ENCODE measurements around the gene ZMYM3.
"Not testable (repeated sequence)": the region's sequence is repeated elsewhere in the genome, so short reads cannot be mapped to it uniquely, and the experiment has no call there.

The ZMYM3 gene

GRCh38 chrX:71254092-71254963, at the start of gene ZMYM3:
Gene ZMYM3, minus strand, starts transcription at chrX:71254140. Its CDS starts 885 bp downstream, at chrX:71253255.
- DNase-seq (ENCODE audit: low read depth in 2 of 2): peak; percentile 58 to 74

DNA sequence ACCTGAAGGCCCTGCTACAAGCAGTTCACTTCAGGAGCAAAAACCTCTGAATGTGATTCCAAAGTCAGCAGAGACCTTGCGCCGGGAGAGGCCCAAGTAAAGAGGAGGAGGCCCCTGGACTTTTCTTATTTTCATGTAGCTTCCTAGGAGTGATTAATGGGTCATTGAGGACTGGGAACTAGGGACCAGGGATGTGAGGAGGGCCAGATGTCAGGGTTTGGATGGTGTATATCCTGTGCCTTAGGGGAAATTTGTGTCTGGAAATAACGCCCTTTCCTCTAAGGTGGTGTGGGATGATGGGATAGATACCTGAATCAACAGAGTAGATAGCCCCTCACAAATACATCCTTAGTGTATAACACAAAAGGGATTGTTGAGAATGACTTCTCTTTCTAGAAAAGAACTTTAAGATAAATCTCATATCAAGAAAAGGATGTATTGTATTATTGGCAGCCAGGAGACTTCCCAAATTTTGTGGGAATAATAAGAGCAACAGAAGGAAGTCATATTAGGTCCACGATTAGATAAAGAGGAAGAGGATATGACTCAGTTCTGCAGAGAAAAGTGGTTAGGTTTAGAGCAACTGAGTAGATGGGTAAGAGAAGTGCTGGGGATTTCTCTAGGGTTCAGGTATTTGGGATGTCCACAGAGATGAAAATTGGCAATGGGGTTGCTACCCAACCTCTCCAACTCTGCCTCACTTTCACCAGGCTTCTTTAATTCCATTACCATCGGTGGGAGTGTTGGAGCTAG, 48.7 kb upstream of the ZMYM3 start:
- DNase-seq (ENCODE audit: low read depth in 2 of 2): no peak

- no peak for DNase-seq (ENCODE audit: low read depth in 2 of 2)
These were observed 47.4 kb upstream of the ZMYM3 start, which contains the start of gene ITGB1BP2 for GRCh38 chrX:71301195-71301924. Gene ITGB1BP2, plus strand, starts transcription at chrX:71301750. Its CDS starts 57 bp downstream, at chrX:71301807.

- DNase-seq (ENCODE audit: low read depth in 2 of 2): not testable (repeated sequence)
These were observed 46.6 kb upstream of the ZMYM3 start for GRCh38 chrX:71300495-71300894.

GRCh38 chrX:71300064-71300463, 46.1 kb upstream of the ZMYM3 start:
- DNase-seq (ENCODE audit: low read depth in 2 of 2): not testable (repeated sequence)

DNA sequence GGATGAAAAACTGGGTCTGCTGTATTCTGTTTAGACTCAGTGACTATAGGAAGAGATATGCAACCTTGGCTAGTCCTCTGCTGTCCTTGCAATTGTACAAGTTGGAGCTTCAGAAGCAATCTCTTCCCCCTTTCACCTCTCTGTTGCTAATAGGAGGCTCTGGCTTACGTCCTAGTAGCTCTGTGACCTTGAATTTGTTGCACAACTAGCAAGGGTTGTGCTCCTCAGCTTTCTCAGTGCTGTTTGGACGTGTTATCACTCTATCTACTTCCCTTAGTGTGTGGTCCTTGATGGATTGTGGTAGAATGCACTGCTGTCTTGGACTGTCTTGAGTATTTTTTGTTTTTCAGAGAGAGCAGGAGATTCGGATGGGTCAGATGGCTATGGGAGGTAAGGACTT, 44.2 kb upstream of the ZMYM3 start:
- no peak for DNase-seq (ENCODE audit: low read depth in 2 of 2)

DNA sequence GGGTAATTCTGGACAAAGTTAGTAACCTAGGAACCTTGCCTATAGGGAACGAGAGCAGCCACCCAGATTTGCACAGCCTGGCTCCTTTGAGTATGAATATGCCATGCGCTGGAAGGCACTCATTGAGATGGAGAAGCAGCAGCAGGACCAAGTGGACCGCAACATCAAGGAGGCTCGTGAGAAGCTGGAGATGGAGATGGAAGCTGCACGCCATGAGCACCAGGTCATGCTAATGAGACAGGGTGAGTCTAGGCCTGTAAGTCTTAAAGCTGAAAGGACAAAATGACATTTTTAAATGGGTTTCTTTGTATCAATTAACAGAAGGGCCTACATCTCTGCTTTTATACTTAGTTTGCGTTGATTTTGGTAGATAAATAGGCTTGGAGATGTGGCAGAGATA, 42.9 kb upstream of the ZMYM3 start:
- DNase-seq (ENCODE audit: low read depth in 2 of 2): no peak

DNA sequence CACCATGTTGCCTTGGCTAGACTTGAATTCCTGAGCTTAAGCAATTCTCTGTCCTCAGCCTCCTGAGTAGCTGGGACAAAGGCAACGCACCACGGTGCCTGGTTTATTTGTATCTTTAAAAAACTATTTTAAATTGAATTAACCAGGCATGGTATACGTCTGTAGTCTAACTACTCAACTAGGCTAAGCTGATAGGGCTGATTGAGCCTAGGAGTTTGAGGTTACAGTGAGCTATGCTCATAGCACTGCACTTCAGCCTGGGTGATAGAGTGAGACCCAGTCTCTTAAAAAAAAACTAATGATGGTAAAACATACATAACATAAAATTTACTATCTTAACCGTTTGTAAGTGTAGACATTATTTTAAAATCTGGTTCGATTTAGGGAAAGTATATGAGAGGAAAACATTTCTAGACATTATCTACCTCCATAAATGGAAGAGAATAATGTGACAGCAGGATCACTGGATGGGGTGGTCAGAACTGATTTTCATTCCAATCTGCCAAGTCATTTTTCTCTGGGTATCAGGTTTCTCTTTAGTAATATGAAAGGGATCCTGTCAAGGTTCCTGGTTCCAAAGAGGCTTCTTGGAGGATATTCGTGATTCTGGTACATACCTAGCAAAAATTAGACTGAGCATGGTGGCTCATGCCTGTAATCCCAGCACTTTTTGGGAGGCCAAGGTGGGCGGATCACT, 38.9 kb upstream of the ZMYM3 start:
- no peak for DNase-seq (ENCODE audit: low read depth in 2 of 2)

GRCh38 chrX:71291381-71291780, 37.4 kb upstream of the ZMYM3 start:
- no peak for DNase-seq (ENCODE audit: low read depth in 2 of 2)

GRCh38 chrX:71285929-71286328, 32.0 kb upstream of the ZMYM3 start:
- DNase-seq (ENCODE audit: low read depth in 2 of 2): no peak

DNA sequence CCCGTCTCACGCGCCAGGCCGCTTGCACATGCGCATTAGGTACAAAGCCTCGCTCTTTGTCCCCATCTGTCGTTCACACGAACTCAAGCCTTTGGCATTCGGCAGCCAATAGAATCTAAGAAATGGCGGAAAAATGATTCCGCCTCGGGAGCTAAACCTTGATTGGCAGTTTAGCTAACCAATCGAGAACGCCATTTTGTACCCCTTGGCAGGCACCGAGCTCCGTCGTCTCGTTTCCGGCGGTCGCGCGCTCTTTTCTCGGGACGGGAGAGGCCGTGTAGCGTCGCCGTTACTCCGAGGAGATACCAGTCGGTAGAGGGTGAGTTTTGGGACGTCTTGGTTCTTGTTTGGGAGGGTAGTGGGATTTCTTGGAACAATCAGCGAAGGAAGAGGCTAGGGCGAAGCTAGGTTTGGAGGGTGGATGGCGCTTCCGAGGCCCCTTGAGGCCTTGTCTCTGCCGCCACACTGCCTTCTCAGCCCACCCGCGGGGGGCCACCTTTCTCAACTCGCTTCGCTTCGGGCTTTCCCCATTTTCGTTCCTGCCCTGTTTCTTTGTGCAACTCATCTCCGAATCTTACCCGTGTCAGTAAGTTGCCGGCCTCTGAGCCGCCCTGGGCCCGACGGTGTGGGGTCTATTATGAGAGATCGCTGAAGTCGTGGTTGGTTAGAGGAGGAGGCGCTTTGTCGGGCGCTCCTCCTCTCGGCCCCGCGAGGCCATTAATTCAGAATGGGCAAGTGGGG, 29.6 kb upstream of the ZMYM3 start, which contains the start of gene NONO:
TSS of gene NONO (plus strand) at position 233 of the 741 bp plus-strand sequence. CDS start 7,003 bp downstream, outside the sequence.
- DNase-seq (ENCODE audit: low read depth in 2 of 2): peak; percentile 68 to 77

- peak; percentile 19 to 35 for DNase-seq (ENCODE audit: low read depth in 2 of 2)
These were observed 28.8 kb upstream of the ZMYM3 start for GRCh38 chrX:71282514-71283402.

DNA sequence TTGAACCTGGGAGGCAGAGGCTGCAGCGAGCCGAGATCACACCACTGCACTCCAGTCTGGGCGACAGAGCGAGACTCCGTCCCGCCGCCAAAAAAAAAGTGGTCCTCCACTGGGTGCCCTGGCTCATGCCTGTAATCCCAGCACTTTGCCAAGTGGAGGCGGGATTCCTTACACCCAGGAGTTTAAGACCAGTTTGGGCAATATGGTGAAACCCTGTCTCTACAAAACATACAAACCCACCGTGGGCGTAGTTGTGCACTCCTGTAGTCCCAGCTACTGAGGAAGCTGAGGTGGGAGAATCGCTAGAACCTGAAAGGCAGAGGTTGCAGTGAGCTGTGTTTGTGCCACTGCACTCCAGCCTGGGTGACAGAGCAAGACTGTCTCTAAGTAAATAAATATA, 27.4 kb upstream of the ZMYM3 start:
- DNase-seq (ENCODE audit: low read depth in 2 of 2): not testable (repeated sequence)

DNA sequence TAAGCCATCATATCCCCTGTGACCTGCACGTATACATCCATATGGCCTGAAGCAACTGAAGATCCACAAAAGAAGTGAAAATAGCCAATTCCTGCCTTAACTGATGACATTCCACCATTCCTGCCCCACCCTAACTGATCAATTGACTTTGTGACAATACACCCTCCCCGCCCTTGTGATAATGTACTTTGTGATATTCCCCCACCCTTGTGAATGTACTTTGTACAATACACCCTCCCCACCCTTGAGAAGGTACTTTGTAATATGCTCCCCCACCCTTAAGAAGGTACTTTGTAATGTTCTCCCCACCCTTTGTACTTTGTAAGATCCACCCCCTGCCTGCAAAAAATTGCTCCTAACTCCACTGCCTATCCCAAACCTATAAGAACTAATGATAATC, 18.4 kb upstream of the ZMYM3 start:
- not testable (repeated sequence) for DNase-seq (ENCODE audit: low read depth in 2 of 2)

DNA sequence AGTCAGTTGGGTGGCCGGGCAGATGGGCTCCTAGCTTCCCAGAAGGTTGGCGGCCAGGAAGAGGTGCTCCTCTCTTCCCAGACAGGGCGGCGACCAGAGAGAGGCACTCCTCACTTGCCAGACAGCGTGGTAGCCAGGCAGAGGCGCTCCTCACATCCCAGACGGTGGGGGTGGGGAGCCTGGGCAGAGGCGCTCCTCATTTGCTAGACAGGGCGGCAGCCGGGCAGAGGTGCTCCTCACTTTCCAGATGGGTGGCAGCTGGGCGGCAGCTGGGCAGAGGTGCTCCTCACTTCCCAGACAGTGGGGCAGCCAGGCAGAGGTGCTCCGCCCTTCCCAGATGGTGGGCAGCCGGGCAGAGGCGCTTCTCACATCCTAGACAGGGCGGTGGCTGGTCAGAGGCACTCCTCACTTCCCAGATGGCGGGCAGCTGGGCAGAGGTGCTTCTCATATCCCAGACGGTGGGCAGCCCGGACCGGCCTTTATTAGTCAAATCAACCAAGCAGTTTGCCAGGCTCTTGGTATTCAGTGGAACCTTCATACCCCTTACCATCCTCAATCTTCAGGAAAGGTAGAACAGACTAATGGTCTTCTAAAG, 16.0 kb upstream of the ZMYM3 start:
- DNase-seq (ENCODE audit: low read depth in 2 of 2): no peak

DNA sequence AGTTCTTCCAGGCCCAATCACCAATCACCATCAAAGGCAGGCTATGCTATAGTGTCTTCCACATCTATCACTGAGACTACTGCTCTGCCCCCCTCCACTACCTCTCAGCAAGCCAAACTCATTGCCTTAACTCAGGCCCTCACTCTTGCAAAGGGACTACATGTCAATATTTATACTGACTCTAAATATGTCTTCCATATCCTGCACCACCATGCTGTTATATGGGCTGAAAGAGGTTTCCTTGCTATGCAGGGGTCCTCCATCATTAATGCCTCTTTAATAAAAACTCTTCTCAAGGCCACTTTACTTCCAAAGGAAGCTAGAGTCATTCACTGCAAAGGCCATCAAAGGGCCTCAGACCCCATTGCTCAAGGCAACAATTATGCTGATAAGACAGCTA, 14.7 kb upstream of the ZMYM3 start:
- not testable (repeated sequence) for DNase-seq (ENCODE audit: low read depth in 2 of 2)

- no peak for DNase-seq (ENCODE audit: low read depth in 2 of 2)
These were observed 2.9 kb upstream of the ZMYM3 start for GRCh38 chrX:71256856-71257255.

DNA sequence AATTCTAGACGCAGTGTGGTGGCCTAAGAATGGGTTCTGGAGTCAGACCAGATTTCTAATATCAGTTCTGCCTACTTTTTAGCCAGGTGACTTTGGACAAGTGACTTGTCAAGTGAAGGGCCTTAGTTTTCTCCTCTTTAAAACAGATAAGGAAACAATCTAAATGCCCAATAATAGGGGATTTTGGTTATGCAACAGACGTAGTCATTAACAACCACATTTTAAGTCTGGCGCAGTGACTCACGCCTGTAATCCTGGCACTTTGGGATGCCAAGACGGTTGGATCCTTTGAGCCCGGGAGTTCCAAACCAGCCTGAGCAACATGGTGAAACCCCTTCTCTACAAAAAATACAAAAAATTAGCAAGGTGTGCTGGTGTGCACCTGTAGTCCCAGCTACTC, 2.1 kb upstream of the ZMYM3 start:
- DNase-seq (ENCODE audit: low read depth in 2 of 2): no peak

Data from stimulated activated CD8-positive, alpha-beta memory T cell treated with anti-CD3 and anti-CD28 coated beads, Interleukin-7, amount 100 ng/mL, for 4 hours (primary cell).